Measurements from ENCODE around the gene ZCCHC14. TPM values are rescaled to one million over a fixed set of nuclear protein-coding genes. Genes with fewer than 3 reads are reported as not detected.
"Not testable (repeated sequence)": the region's sequence is repeated elsewhere in the genome, so short reads cannot be mapped to it uniquely, and the experiment has no call there.

ZCCHC14 gene
- total RNA-seq, 4 donors from 2014 or later = 8.3 to 19.6 (median 14.7) TPM

GRCh38 chr16:87483481-87483880 is 9.3 kb downstream of the ZCCHC14 start:
- Histone ChIP-seq H3K4me3 (no peak overlapping the region), H3K36me3 (peaks cover 0 to 12% (median 0%) of the 10 kb centered on the region in 3 donors), H3K27me3 (no peaks in the 10 kb centered on the region), H3K9me3 (no peaks in the 10 kb centered on the region), H3K4me1 (peaks cover 15 to 81% (median 58%) of the 10 kb centered on the region in 3 donors), H3K27ac (peak overlapping the region; percentile 59 to 80 (median 75))
- intact Hi-C loops (cut with DNase I) = no loop called here
- no peak for TF ChIP-seq POLR2A (IDR thresholded peaks at IDR 0.05)
- TF ChIP-seq CTCF (IDR thresholded peaks at IDR 0.05) = no peak
- DNase-seq = no peak
- 42 to 47% methylated on average over 5 of the region's 5 CpGs for WGBS, 2 donors

GRCh38 chr16:87482670-87483069 is 10.2 kb downstream of the ZCCHC14 start:
- WGBS, 2 donors = 83 to 85% methylated on average over 6 of the region's 6 CpGs
- DNase-seq; H3K9me3 ChIP-seq; intact Hi-C loops (cut with DNase I); H3K4me3 ChIP-seq; H3K27me3 ChIP-seq: not testable (repeated sequence)
- Histone ChIP-seq H3K4me1 (peaks cover 15 to 75% (median 50%) of the 10 kb centered on the region in 3 donors), H3K27ac (peak overlapping the region in 1 of 4 donors; percentile 39), H3K36me3 (peaks cover 0 to 12% (median 0%) of the 10 kb centered on the region in 3 donors)

- no peak for TF ChIP-seq POLR2A (IDR thresholded peaks at IDR 0.05)
- no peak for TF ChIP-seq CTCF (IDR thresholded peaks at IDR 0.05)
- intact Hi-C loops (cut with DNase I) = no loop called here
- WGBS, 2 donors = 70 to 80% methylated on average over 9 of the region's 9 CpGs
- Histone ChIP-seq H3K9me3 (no peaks in the 10 kb centered on the region), H3K27me3 (no peaks in the 10 kb centered on the region), H3K4me1 (peaks cover 11 to 75% (median 50%) of the 10 kb centered on the region in 3 donors), H3K27ac (peak overlapping the region in 1 of 4 donors; percentile 39), H3K4me3 (no peak overlapping the region), H3K36me3 (peaks cover 0 to 12% (median 0%) of the 10 kb centered on the region in 3 donors)
- DNase-seq = no peak
These were observed 10.6 kb downstream of the ZCCHC14 start for GRCh38 chr16:87482266-87482665.

- H3K27me3 ChIP-seq; intact Hi-C loops (cut with DNase I); H3K9me3 ChIP-seq; DNase-seq; H3K4me3 ChIP-seq: not testable (repeated sequence)
- 83 to 97% methylated on average over 4 of the region's 5 CpGs for WGBS, 2 donors
- peaks cover 0 to 12% (median 0%) of the 10 kb centered on the region in 3 donors for H3K36me3 ChIP-seq
- H3K27ac ChIP-seq = peak overlapping the region in 1 of 4 donors; percentile 39
- peaks cover 6 to 74% (median 46%) of the 10 kb centered on the region in 3 donors for H3K4me1 ChIP-seq
These were observed 11.1 kb downstream of the ZCCHC14 start for GRCh38 chr16:87481711-87482110.

GRCh38 chr16:87477209-87477981 is 15.4 kb downstream of the ZCCHC14 start:
- H3K27ac ChIP-seq; H3K27me3 ChIP-seq; H3K4me3 ChIP-seq; DNase-seq; H3K9me3 ChIP-seq; intact Hi-C loops (cut with DNase I): not testable (repeated sequence)
- Histone ChIP-seq H3K4me1 (peaks cover 5 to 65% (median 26%) of the 10 kb centered on the region in 3 donors), H3K36me3 (peaks cover 0 to 31% (median 4%) of the 10 kb centered on the region in 3 donors)
- WGBS, 2 donors = 59 to 68% methylated on average over 26 to 29 of the region's 30 CpGs

- DNase-seq = no peak
- Histone ChIP-seq H3K4me1 (peaks cover 0 to 71% (median 25%) of the 10 kb centered on the region in 3 donors), H3K4me3 (no peak overlapping the region), H3K9me3 (no peaks in the 10 kb centered on the region), H3K27me3 (no peaks in the 10 kb centered on the region), H3K27ac (peak overlapping the region in 1 of 4 donors; percentile 25), H3K36me3 (peaks cover 0 to 26% (median 4%) of the 10 kb centered on the region in 3 donors)
- intact Hi-C loops (cut with DNase I) = no loop called here
- no peak for TF ChIP-seq POLR2A (IDR thresholded peaks at IDR 0.05)
- no peak for TF ChIP-seq CTCF (IDR thresholded peaks at IDR 0.05)
- 66 to 75% methylated on average over 7 of the region's 7 CpGs for WGBS, 2 donors
These were observed 18.2 kb downstream of the ZCCHC14 start for GRCh38 chr16:87474566-87474996.

All from esophagus squamous epithelium (tissue), 5 donors.